ENCODE data around the gene SMIM27. TPM values are rescaled to one million over a fixed set of nuclear protein-coding genes. Genes with fewer than 3 reads are reported as not detected.

The SMIM27 gene
- total RNA-seq, 2 experiments from 2014 or later: 12.7 to 16.8 TPM

- ChIA-PET CTCF (interaction anchor here (1.3 to 1.6 kb wide), 2 partner anchors 8 to 209 kb away, joined by 3 read pairs; no protein-coding TSS in a partner anchor), POLR2A (no interaction called here)
- no peaks in the 10 kb centered on the region for H3K9me3 Mint-ChIP-seq
- H3K27ac ChIP-seq (ENCODE audit: low read depth in 1 of 2, low read length in 2 of 2): no peak overlapping the region
- no peak overlapping the region for H3K4me3 Mint-ChIP-seq
- H3K36me3 ChIP-seq (ENCODE audit: insufficient read depth, low read length): no peaks in the 10 kb centered on the region
- no peaks in the 10 kb centered on the region for H3K9me3 ChIP-seq (ENCODE audit: control insufficient read depth in 1 of 2, insufficient read depth in 1 of 2, low read length in 2 of 2)
- no peak for DNase-seq
- TF ChIP-seq, protein P1, sequence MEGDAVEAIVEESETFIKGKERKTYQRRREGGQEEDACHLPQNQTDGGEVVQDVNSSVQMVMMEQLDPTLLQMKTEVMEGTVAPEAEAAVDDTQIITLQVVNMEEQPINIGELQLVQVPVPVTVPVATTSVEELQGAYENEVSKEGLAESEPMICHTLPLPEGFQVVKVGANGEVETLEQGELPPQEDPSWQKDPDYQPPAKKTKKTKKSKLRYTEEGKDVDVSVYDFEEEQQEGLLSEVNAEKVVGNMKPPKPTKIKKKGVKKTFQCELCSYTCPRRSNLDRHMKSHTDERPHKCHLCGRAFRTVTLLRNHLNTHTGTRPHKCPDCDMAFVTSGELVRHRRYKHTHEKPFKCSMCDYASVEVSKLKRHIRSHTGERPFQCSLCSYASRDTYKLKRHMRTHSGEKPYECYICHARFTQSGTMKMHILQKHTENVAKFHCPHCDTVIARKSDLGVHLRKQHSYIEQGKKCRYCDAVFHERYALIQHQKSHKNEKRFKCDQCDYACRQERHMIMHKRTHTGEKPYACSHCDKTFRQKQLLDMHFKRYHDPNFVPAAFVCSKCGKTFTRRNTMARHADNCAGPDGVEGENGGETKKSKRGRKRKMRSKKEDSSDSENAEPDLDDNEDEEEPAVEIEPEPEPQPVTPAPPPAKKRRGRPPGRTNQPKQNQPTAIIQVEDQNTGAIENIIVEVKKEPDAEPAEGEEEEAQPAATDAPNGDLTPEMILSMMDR (IDR thresholded peaks at IDR 0.05): no peak
- intact Hi-C loops (cut with DNase I, micrococcal nuclease): loop anchor here in 1 of 2 experiments (10.0 kb wide), 1 partner anchor 637 kb away; no protein-coding TSS in a partner anchor
- ATAC-seq (ENCODE audit: poor library complexity): no peak
- H3K27me3 ChIP-seq (ENCODE audit: control insufficient read depth in 1 of 2, insufficient read depth in 2 of 2, low read length in 2 of 2): peaks cover 4 to 5% of the 10 kb centered on the region in 2 experiments
- H3K4me1 ChIP-seq (ENCODE audit: insufficient read depth, low read length): no peaks in the 10 kb centered on the region
- no peak overlapping the region for H3K27ac Mint-ChIP-seq
- H3K4me3 ChIP-seq (ENCODE audit: low read length): no peak overlapping the region
- H3K36me3 Mint-ChIP-seq (ENCODE audit: low read depth): no peaks in the 10 kb centered on the region
- H3K4me1 Mint-ChIP-seq (ENCODE audit: low read depth): no peaks in the 10 kb centered on the region
- peaks cover 53% of the 10 kb centered on the region for H3K27me3 Mint-ChIP-seq
Measured at GRCh38 chr9:32587901-32588300, 35.8 kb downstream of the SMIM27 start.

DNA sequence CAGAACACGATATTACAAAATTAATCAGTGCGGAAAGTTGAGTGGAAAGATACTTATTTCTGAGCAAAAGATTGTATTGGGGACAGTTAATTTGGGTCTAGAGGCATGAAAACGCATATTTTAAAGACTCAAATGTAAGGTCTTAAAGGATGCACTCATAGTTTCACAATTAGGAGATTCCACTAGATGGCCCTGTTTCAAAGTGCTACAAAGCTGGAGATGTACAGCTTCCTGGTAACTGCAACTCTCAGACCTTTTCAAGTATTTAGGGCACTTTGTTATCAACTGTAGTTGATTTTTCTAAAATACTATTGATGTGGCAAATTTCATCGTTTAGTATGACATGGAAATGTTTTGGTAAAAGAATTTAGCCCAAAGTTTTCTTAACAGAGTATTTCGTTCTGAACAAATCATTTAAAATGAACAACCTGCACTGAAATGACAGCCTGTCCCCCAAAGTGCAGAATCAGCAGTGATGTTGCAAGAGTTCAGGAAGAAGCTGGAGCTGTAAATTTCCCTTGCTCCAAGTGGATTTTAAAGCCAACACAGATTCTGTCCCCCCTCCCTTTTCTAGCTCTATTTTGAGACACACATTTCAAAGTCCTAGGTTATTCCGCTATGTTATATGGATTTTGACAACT, 37.1 kb downstream of the SMIM27 start:
- CTCF ChIA-PET: interaction anchor here (0.5 to 1.6 kb wide), 5 partner anchors 9 to 457 kb away, joined by 3 read pairs; no protein-coding TSS in a partner anchor
- POLR2A ChIA-PET: interaction anchor here (1.1 kb wide), 1 partner anchor 205 kb away, joined by 3 read pairs; the partner anchor contains the start of gene ACO1

GRCh38 chr9:32590476-32590875, 38.3 kb downstream of the SMIM27 start:
- Histone ChIP-seq H3K36me3 (ENCODE audit: insufficient read depth, low read length) (no peaks in the 10 kb centered on the region), H3K4me3 (ENCODE audit: low read length) (no peak overlapping the region), H3K9me3 (ENCODE audit: control insufficient read depth in 1 of 2, insufficient read depth in 1 of 2, low read length in 2 of 2) (no peaks in the 10 kb centered on the region), H3K27ac (ENCODE audit: low read depth in 1 of 2, low read length in 2 of 2) (no peak overlapping the region), H3K27me3 (ENCODE audit: control insufficient read depth in 1 of 2, insufficient read depth in 2 of 2, low read length in 2 of 2) (peaks cover 0 to 4% of the 10 kb centered on the region in 2 experiments), H3K4me1 (ENCODE audit: insufficient read depth, low read length) (no peaks in the 10 kb centered on the region)
- H3K9me3 Mint-ChIP-seq: no peaks in the 10 kb centered on the region
- H3K4me3 Mint-ChIP-seq: no peak overlapping the region
- ATAC-seq (ENCODE audit: poor library complexity) (no peak), DNase-seq (no peak)
- CTCF ChIA-PET: no interaction called here
- TF ChIP-seq, protein P1 (IDR thresholded peaks at IDR 0.05): no peak
- peaks cover 43% of the 10 kb centered on the region for H3K27me3 Mint-ChIP-seq
- POLR2A ChIA-PET: no interaction called here
- no peak overlapping the region for H3K27ac Mint-ChIP-seq
- no peaks in the 10 kb centered on the region for H3K4me1 Mint-ChIP-seq (ENCODE audit: low read depth)
- H3K36me3 Mint-ChIP-seq (ENCODE audit: low read depth): no peaks in the 10 kb centered on the region
- intact Hi-C loops (cut with DNase I, micrococcal nuclease): no loop called here

More for the DNA sequence above, 37.1 kb downstream of the SMIM27 start:
- Mint-ChIP-seq H3K27me3 (peaks cover 50% of the 10 kb centered on the region), H3K9me3 (no peaks in the 10 kb centered on the region), H3K27ac (no peak overlapping the region), H3K4me1 (ENCODE audit: low read depth) (no peaks in the 10 kb centered on the region), H3K36me3 (ENCODE audit: low read depth) (no peaks in the 10 kb centered on the region), H3K4me3 (no peak overlapping the region)
- no peaks in the 10 kb centered on the region for H3K9me3 ChIP-seq (ENCODE audit: control insufficient read depth in 1 of 2, insufficient read depth in 1 of 2, low read length in 2 of 2)
- no peaks in the 10 kb centered on the region for H3K4me1 ChIP-seq (ENCODE audit: insufficient read depth, low read length)
- H3K36me3 ChIP-seq (ENCODE audit: insufficient read depth, low read length): no peaks in the 10 kb centered on the region
- no peak overlapping the region for H3K4me3 ChIP-seq (ENCODE audit: low read length)
- H3K27ac ChIP-seq (ENCODE audit: low read depth in 1 of 2, low read length in 2 of 2): no peak overlapping the region
- intact Hi-C loops (cut with DNase I, micrococcal nuclease): loop anchor here in 1 of 2 experiments (10.0 kb wide), 1 partner anchor 636 kb away; no protein-coding TSS in a partner anchor
- TF ChIP-seq, protein P1 (IDR thresholded peaks at IDR 0.05): peak; percentile 14
- ATAC-seq (ENCODE audit: poor library complexity): no peak
- H3K27me3 ChIP-seq (ENCODE audit: control insufficient read depth in 1 of 2, insufficient read depth in 2 of 2, low read length in 2 of 2): peaks cover 4 to 5% of the 10 kb centered on the region in 2 experiments
- peak in 3 of 14 experiments; percentile 21 to 41 (median 38) for DNase-seq

Measured in CD4-positive, alpha-beta T cell (primary cell).